ENCODE results near the gene MRE11.
"Not testable (repeated sequence)": the region's sequence is repeated elsewhere in the genome, so short reads cannot be mapped to it uniquely, and the experiment has no call there.

The MRE11 gene

DNA sequence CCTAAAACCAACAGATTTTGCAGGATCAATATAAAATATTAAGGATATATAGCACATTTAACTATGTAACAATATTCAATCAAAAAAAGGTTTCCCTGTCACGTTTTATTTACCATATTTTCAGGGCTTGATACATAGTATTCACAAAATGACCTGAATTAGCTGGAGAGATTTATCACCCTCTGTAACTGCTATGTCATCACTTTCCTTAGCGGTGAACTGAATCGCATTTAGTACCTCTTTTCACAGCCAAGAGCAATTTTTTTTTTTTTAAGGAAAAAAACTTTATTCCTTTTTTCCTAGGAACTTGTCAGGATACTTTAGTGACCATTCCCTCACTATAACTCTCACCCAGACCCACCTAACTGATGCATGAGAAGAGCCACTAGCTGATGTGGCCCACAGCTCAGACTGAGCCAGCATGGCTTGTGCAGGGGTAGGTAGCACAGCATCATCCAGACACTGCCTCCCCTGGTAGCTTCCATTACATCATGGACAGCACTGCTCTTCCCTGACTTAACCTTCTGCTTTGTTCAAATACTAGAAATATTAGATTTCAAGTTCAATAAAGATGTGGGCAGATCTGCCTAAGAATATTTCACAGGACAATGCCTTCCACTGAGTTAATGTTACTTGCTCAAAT is 75.4 kb downstream of the MRE11 start:
- no peak for DNase-seq

- peak; percentile 3 for DNase-seq
Observed at GRCh38 chr11:94417386-94417987, 76.2 kb downstream of the MRE11 start.

DNA sequence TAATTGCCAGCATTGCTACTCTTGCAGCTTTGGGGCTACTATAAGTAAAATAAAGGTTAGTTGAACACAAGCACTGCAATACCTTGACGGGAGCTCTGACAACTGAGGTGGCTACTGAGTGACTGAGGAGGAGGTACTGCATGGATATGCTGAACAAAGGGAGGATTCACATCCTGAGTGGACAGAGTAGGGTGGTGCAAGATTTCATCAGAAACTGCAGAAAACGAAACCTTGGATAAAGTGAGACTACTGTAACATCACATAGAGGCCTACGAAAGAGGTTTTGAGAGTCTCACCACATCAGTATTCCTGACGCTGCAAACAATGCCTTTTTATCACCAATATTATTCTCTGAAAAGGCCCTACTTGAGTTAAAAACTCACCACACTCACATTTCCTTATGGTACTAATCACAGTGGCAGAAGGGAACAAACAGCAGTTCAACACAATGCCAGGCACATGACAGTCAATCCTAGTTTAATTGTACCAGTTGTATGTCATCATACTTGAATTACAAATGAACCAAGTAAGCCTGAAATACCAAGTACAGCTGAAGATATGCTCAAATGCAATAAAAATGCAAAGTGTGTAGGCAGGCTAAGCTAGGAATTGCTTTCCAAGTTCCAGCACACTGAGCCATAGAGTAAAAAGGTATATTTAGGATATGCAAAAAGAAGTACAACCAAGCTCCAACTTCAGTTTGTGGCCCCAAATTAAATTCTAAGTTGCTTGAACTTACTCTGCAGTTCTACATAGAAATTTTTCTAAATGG is 88.4 kb downstream of the MRE11 start:
- DNase-seq = no peak

- no peak for DNase-seq
Observed at GRCh38 chr11:94402355-94402754, 91.3 kb downstream of the MRE11 start.

DNA sequence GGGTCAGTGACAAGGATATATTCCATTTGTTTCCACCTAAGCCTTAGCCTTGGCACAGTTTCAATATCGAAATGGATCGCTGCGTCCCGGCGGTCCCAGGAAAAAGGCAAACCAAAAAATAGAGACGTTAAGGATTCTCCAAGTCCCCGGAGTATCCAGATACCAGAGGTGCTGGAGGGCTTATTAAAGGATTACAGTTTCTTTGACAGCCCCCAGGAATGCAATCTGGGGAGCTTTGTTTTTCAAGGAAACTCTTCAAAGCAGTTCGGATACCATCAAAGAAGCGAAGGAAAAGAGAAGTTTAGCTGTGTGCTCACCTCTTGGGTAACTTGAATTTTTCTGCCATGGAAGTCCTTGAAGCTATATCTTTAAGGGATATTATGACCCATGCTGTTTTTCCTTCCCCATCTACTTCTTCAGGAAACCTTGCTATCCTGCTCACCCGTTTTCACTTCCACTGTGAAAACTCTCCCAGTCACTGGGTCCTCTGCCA is 91.8 kb downstream of the MRE11 start:
- no peak for DNase-seq

DNA sequence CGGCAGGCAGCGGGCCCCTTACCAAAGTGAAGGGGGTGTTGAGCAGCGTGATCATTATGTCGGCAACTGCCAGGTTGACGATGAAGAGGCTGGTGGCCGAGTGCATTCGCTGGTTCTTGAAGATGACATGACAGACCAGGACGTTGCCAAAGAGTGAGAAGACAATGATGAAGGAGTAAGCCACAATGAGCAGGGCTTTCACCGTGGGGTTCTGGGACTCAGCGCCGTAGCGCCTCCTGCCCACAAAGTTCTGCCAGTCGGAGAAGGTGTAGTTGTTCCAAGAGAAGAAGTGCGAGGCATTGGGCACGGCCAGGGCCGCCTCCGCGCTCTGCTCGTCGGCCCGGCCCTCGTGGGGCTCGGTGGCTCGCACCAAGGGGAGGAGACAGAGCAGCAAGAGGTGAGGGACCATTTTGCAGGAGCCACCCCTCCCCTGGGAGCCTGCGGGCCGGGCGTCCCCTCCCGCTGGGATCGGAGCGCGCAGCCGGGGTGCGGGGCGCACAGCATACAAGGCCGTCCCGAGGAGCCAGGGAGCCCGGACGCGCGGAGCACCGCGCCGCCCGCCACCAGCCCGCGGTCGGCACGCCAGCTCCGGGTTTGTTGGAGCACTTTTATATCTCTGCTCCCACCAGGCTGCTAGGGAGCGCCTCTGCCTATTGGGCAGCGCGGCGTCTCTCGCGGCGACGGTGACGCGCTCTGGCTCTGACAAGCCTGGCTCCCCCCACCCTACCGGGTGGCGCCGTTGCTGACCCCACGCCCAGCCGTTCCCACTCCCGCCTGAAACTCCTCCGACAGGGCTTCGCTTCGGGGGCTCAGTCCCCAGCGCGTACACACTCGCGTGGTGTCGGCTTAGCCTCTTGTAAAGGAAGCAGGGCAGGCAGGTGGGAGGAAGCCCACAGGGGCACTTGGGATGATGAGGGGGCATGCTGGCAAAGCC is 92.5 kb downstream of the MRE11 start, which contains the start of gene GPR83:
Gene GPR83, minus strand, starts transcription at position 581 of the 934 bp plus-strand sequence. Its CDS starts 172 bp downstream, at position 409.
- DNase-seq = no peak

GRCh38 chr11:94400457-94400838 is 93.2 kb downstream of the MRE11 start:
- DNase-seq = no peak

- no peak for DNase-seq
Observed at GRCh38 chr11:94400050-94400449, 93.6 kb downstream of the MRE11 start.

- DNase-seq = no peak
Observed at GRCh38 chr11:94398101-94398500, 95.5 kb downstream of the MRE11 start.

GRCh38 chr11:94396282-94396681 is 97.4 kb downstream of the MRE11 start:
- DNase-seq = no peak

GRCh38 chr11:94391937-94392336 is 101.7 kb downstream of the MRE11 start:
- not testable (repeated sequence) for DNase-seq

DNA sequence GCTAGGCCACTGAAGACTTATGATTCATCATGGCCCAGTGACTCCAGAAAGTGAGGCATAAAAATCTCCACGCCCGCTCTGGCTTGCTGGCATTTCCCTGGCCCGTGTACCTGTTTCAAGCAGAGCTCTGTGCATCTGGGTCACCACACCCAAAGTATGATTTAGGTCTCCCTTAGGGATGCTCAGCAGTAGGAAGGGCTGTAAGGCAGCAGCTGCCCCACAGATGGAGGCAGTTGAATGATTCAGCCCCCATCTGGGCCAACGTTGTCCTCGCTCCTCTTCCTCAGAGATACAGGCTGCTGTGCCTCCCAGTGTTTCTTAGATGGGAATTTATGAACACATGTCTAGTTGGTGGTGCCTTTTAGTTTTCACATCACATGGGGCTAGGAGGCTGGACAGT is 114.0 kb downstream of the MRE11 start:
- DNase-seq = no peak

DNA sequence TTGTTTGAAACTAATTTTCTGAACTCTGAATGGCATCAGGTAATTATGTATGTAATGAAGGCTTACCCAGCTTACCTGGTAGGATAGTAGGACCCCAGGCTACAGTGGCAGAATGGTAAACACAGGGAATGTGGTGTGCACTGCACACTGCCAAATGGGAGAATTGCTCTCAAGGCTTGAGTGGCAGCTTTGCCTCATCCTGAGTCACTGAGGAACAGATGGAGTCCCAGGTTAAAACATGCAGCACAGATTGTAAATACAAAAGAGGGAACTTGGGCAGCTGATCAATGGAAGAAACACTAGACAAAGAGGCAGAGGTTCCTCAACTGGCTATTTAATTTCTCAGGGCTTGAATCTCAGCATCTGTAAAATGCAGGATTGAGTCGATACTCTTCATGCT is 116.8 kb downstream of the MRE11 start:
- no peak for DNase-seq

GRCh38 chr11:94370576-94370975 is 123.1 kb downstream of the MRE11 start:
- DNase-seq = not testable (repeated sequence)
